Activated CD8-positive, alpha-beta T cell treated with anti-CD3 and anti-CD28 coated beads for 36 hours (primary cell): ENCODE results near the gene GPN3. TPM values are rescaled to one million over a fixed set of nuclear protein-coding genes. Genes with fewer than 3 reads are reported as not detected.

Experiments
- ATAC-seq: fragments of 200-7000 bp; cut with Tn5 transposase; one replicate; pipeline ENCODE4 v1.10.0; 2021; ENCODE audit warnings: mild to moderate bottlenecking, moderate library complexity
- CTCF ChIA-PET: fragments of 350-600 bp; sonication (Branson Sonifier 250); formaldehyde crosslinking; loops from one replicate; lab custom pipeline; 2021; ENCODE audit warnings: antibody characterized with exemption; lab: Charles Lee
- POLR2A ChIA-PET: fragments of 350-600 bp; sonication (Branson Sonifier 250); formaldehyde crosslinking; loops from one replicate; lab custom pipeline; 2021; ENCODE audit warnings: antibody characterized with exemption; lab: Charles Lee
- DNase-seq: peaks from one replicate; pipeline ENCODE4 v3.0.0-alpha.2; 2020
- H3K27ac Mint-ChIP-seq: one replicate; pipeline ENCODE4 v1.8.0; 2021; ENCODE audit warnings: mild to moderate bottlenecking, mixed read lengths
- H3K27me3 Mint-ChIP-seq: one replicate; pipeline ENCODE4 v1.8.0; 2021; ENCODE audit warnings: mixed read lengths
- H3K36me3 Mint-ChIP-seq: one replicate; pipeline ENCODE4 v1.8.0; 2021; ENCODE audit warnings: low read depth, mixed read lengths
- H3K4me1 Mint-ChIP-seq: one replicate; pipeline ENCODE4 v1.8.0; 2021; ENCODE audit warnings: low read depth, mixed read lengths
- H3K4me3 Mint-ChIP-seq: one replicate; pipeline ENCODE4 v1.8.0; 2021; ENCODE audit warnings: mild to moderate bottlenecking, moderate library complexity, mixed read lengths
- H3K9me3 Mint-ChIP-seq: one replicate; pipeline ENCODE4 v1.8.0; 2021; ENCODE audit warnings: mixed read lengths
- intact Hi-C: fragments of 100-400 bp; cut with micrococcal nuclease; formaldehyde crosslinking; loops from one replicate; pipeline ENCODE4 v1.10.0; 2022
- total RNA-seq, 2 experiments: library from RNA; stranded (reverse); gene quantifications; one replicate each; pipeline ENCODE4 v1.2.3, GENCODE V29; 2021
- TF ChIP-seq, protein P1 (sequence below): fragments of 200-600 bp; IDR thresholded peaks from one replicate; pipeline ENCODE4 v1.8.0; 2022; ENCODE audit warnings: antibody characterized with exemption, mild to moderate bottlenecking

The GPN3 gene
- total RNA-seq, 2 experiments from 2014 or later = 69.1 TPM

DNA sequence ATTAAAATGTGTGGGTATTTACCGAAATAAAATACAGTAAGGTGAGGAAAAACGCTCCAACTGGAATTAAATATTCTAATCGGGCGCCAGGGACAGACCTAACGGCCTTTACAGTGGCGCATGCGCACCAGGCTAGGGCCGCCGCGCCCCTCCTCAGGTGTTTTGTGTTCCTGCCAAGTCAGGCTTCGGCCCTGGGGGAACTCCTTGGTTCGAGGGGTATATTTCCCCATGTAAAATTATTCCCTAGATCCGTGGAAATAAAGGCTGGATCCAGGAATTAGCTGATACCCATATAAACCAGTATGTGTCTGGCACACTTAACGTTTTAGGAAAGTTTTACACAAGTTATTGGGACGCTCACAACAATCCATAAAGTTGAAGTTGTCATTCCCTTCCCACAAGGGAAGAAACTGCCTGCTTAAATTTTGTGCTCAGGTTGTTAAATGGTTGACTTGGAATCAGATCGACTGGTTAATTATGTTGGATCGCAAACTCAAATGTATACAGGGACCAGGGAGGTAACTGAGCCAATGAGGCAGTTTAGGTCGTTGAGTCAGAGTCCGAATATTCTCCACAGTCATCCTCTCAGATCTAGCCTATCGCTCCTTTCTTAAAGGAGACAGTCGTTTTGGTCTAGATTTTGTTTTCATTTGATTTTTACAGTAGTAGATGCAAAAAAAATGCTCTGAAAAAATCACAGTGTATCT, 63.9 kb downstream of the GPN3 start:
- peaks cover 24% of the 10 kb centered on the region for H3K4me1 Mint-ChIP-seq
- CTCF ChIA-PET = interaction anchor here (0.8 to 3.8 kb wide), 2 partner anchors 27 to 46 kb away, joined by 3 to 20 read pairs; partner anchors contain the start of gene ARPC3

DNA sequence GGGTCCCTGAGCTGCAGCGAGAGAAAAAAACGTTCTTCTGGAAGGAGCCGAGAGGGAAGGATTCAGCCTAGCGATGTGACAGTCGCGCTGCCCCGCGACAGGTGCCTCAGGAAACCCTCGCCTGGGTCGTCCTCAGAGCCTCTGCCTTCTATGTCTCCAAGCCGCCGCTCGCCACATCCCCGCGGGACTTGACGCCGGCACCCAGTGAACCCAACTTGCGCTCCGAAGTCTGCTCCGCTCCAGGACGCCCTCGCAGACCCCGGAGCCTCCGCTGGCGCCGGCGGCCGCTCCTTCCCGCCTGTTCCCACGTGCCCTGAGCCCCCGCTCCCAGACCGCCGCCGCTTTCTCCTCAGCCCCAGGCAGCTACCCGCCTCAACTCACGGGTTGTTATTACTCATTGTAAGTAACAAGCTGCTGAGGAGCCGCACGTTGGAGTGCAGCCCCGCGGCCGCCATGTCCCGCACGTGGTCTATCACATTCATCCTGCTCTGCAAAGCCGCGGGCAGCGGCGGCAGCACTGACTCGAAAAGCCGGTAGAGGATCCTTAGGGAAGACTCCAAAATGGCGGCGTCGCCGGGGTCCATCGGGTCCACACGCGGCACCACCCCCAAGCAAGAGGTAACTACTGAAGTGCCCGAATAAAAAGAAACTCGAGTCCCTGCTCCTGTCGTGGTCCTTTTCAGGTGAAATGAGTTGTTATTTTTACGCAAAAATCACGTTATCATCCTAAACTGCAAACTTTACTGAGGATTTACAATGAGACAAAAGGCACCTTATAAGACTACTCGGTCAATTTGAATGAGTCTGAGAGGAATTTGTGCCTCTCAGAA, 64.7 kb downstream of the GPN3 start, which contains the start of gene ANAPC7:
Gene ANAPC7, minus strand, starts transcription at position 563 of the 830 bp plus-strand sequence. Its CDS starts 81 bp downstream, at position 482.
- TF ChIP-seq, protein P1, sequence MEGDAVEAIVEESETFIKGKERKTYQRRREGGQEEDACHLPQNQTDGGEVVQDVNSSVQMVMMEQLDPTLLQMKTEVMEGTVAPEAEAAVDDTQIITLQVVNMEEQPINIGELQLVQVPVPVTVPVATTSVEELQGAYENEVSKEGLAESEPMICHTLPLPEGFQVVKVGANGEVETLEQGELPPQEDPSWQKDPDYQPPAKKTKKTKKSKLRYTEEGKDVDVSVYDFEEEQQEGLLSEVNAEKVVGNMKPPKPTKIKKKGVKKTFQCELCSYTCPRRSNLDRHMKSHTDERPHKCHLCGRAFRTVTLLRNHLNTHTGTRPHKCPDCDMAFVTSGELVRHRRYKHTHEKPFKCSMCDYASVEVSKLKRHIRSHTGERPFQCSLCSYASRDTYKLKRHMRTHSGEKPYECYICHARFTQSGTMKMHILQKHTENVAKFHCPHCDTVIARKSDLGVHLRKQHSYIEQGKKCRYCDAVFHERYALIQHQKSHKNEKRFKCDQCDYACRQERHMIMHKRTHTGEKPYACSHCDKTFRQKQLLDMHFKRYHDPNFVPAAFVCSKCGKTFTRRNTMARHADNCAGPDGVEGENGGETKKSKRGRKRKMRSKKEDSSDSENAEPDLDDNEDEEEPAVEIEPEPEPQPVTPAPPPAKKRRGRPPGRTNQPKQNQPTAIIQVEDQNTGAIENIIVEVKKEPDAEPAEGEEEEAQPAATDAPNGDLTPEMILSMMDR = no peak
- Mint-ChIP-seq H3K27ac (peak within 1 kb of the TSS; percentile 100), H3K9me3 (no peaks in the 10 kb centered on the region), H3K36me3 (peaks cover 25% of the 10 kb centered on the region), H3K4me1 (peaks cover 24% of the 10 kb centered on the region), H3K27me3 (no peaks in the 10 kb centered on the region), H3K4me3 (peak within 1 kb of the TSS; percentile 100)
- CTCF ChIA-PET = interaction anchor here (3.8 kb wide), 1 partner anchor 28 kb away, joined by 20 read pairs; no protein-coding TSS in a partner anchor
- ATAC-seq = peak; percentile 97
- intact Hi-C loops = no loop called here
- DNase-seq = peak; percentile 92
- POLR2A ChIA-PET = interaction anchor here (0.8 to 1.9 kb wide), 4 partner anchors 28 to 176 kb away, joined by 3 to 6 read pairs (median 3); partner anchors contain the start of gene ATP2A2

More for the DNA sequence above, 63.9 kb downstream of the GPN3 start:
- ATAC-seq = peak; percentile 76
- intact Hi-C loops = no loop called here
- POLR2A ChIA-PET = interaction anchor here (0.7 to 1.4 kb wide), 3 partner anchors 25 to 175 kb away, joined by 3 read pairs; partner anchors contain the start of gene ARPC3
- H3K9me3 Mint-ChIP-seq = no peaks in the 10 kb centered on the region
- peak overlapping the region; percentile 100 for H3K4me3 Mint-ChIP-seq
- peak; percentile 86 for DNase-seq
- H3K27ac Mint-ChIP-seq = peak overlapping the region; percentile 100
- H3K36me3 Mint-ChIP-seq = peaks cover 25% of the 10 kb centered on the region
- no peaks in the 10 kb centered on the region for H3K27me3 Mint-ChIP-seq
- TF ChIP-seq, protein P1 = no peak

Other genes starting within 250 kb of the GPN3 start
- 100 to 1,000 TPM; 107 to 111 TPM for gene ATP2A2, start 187.0 kb downstream of the GPN3 start, total RNA-seq
- 10 to 100 TPM; 44.9 to 52.9 TPM for gene ANAPC7, start 64.5 kb downstream of the GPN3 start, total RNA-seq
- gene ARPC3, start 17.9 kb downstream of the GPN3 start, total RNA-seq = 100 to 1,000 TPM; 229 to 240 TPM
- 10 to 100 TPM; 77.1 to 77.3 TPM for gene FAM216A, start 588 bp upstream of the GPN3 start, total RNA-seq
- gene VPS29, start 33.9 kb upstream of the GPN3 start, total RNA-seq = 10 to 100 TPM; 71.7 to 76.4 TPM
- gene RAD9B, start 34.1 kb upstream of the GPN3 start, total RNA-seq = 1 to 10 TPM; 1.7 to 1.9 TPM
- gene PPTC7, start 115.1 kb upstream of the GPN3 start, total RNA-seq = 10 to 100 TPM; 43.1 to 44.5 TPM
- gene TCTN1, start 145.9 kb upstream of the GPN3 start, total RNA-seq = 1 to 10 TPM; 7.9 to 8.6 TPM
- 10 to 100 TPM; 23.0 to 24.2 TPM for gene HVCN1, start 220.9 kb upstream of the GPN3 start, total RNA-seq